Stomach smooth muscle (tissue), 2 donors: ENCODE data around the gene BAD.

Experiments
- H3K27ac ChIP-seq: one replicate; pipeline ENCODE4 v1.7.0; 2013; ENCODE audit warnings: mild to moderate bottlenecking, low read length, inconsistent platforms
- H3K27me3 ChIP-seq, 2 donors: one replicate each; pipeline ENCODE4 v1.7.0; 2013; ENCODE audit warnings: low read length in 2 of 2; ENCODE audit not compliant: insufficient read depth in 2 of 2, control insufficient read depth in 1 of 2
- H3K36me3 ChIP-seq, 2 donors: one replicate each; pipeline ENCODE4 v1.7.0; 2013; ENCODE audit warnings: low read length in 2 of 2; ENCODE audit not compliant: control insufficient read depth in 2 of 2, insufficient read depth in 2 of 2
- H3K4me1 ChIP-seq: one replicate; pipeline ENCODE4 v1.7.0; 2013; ENCODE audit warnings: low read length; ENCODE audit not compliant: control insufficient read depth, insufficient read depth
- H3K4me3 ChIP-seq, 2 donors: one replicate each; pipeline ENCODE4 v1.7.0; 2013; ENCODE audit warnings: low read length in 2 of 2
- H3K9ac ChIP-seq, 2 donors: one replicate each; pipeline ENCODE4 v1.7.0; 2013; ENCODE audit warnings: low read length in 2 of 2, mild to moderate bottlenecking in 1 of 2
- H3K9me3 ChIP-seq, 2 donors: one replicate each; pipeline ENCODE4 v1.7.0; 2013; ENCODE audit warnings: low read length in 2 of 2; ENCODE audit not compliant: control insufficient read depth in 2 of 2
- donor health status: healthy.
- donor health status: Pancreatic carcinoma.

The BAD gene

GRCh38 chr11:64245797-64246620, 38.5 kb downstream of the BAD start:
- H3K4me1 ChIP-seq: peaks cover 52% of the 10 kb centered on the region
- peaks cover 0 to 7% of the 10 kb centered on the region in 2 donors for H3K36me3 ChIP-seq
- peak overlapping the region; percentile 58 for H3K27ac ChIP-seq

GRCh38 chr11:64245401-64245796, 39.1 kb downstream of the BAD start:
- Histone ChIP-seq H3K4me3 (peak overlapping the region; percentile 73 to 81), H3K27ac (peak overlapping the region; percentile 58), H3K9me3 (no peaks in the 10 kb centered on the region), H3K36me3 (peaks cover 0 to 7% of the 10 kb centered on the region in 2 donors), H3K4me1 (peaks cover 50% of the 10 kb centered on the region), H3K27me3 (no peaks in the 10 kb centered on the region), H3K9ac (peak overlapping the region; percentile 42 to 57)

More at GRCh38 chr11:64245797-64246620, 38.5 kb downstream of the BAD start:
- H3K27me3 ChIP-seq: no peaks in the 10 kb centered on the region
- peak overlapping the region; percentile 73 to 81 for H3K4me3 ChIP-seq
- H3K9me3 ChIP-seq: no peaks in the 10 kb centered on the region
- peak overlapping the region; percentile 42 to 57 for H3K9ac ChIP-seq

GRCh38 chr11:64244966-64245365, 39.5 kb downstream of the BAD start:
- no peaks in the 10 kb centered on the region for H3K27me3 ChIP-seq
- peak overlapping the region; percentile 58 for H3K27ac ChIP-seq
- peak overlapping the region in 1 of 2 donors; percentile 57 for H3K9ac ChIP-seq
- H3K9me3 ChIP-seq: no peaks in the 10 kb centered on the region
- peaks cover 54% of the 10 kb centered on the region for H3K4me1 ChIP-seq
- H3K4me3 ChIP-seq: peak overlapping the region; percentile 73 to 81
- peaks cover 0 to 7% of the 10 kb centered on the region in 2 donors for H3K36me3 ChIP-seq

GRCh38 chr11:64244107-64244506, 40.4 kb downstream of the BAD start:
- H3K9me3 ChIP-seq: no peaks in the 10 kb centered on the region
- H3K4me3 ChIP-seq: no peak overlapping the region
- no peak overlapping the region for H3K9ac ChIP-seq
- no peak overlapping the region for H3K27ac ChIP-seq
- H3K36me3 ChIP-seq: peaks cover 0 to 7% of the 10 kb centered on the region in 2 donors
- H3K4me1 ChIP-seq: peaks cover 57% of the 10 kb centered on the region
- H3K27me3 ChIP-seq: no peaks in the 10 kb centered on the region

GRCh38 chr11:64243236-64243854, 41.1 kb downstream of the BAD start:
- H3K27ac ChIP-seq: peak overlapping the region; percentile 18
- H3K27me3 ChIP-seq: no peaks in the 10 kb centered on the region
- peaks cover 0 to 9% of the 10 kb centered on the region in 2 donors for H3K36me3 ChIP-seq
- peak overlapping the region in 1 of 2 donors; percentile 8 for H3K4me3 ChIP-seq
- H3K4me1 ChIP-seq: peaks cover 57% of the 10 kb centered on the region
- H3K9me3 ChIP-seq: no peaks in the 10 kb centered on the region
- no peak overlapping the region for H3K9ac ChIP-seq

- no peaks in the 10 kb centered on the region for H3K9me3 ChIP-seq
- H3K36me3 ChIP-seq: peaks cover 8 to 17% of the 10 kb centered on the region in 2 donors
- H3K4me1 ChIP-seq: peaks cover 46% of the 10 kb centered on the region
- H3K27me3 ChIP-seq: no peaks in the 10 kb centered on the region
- peak overlapping the region; percentile 100 for H3K27ac ChIP-seq
- peak overlapping the region; percentile 75 to 86 for H3K4me3 ChIP-seq
- H3K9ac ChIP-seq: peak overlapping the region; percentile 73 to 74
These were observed 42.7 kb downstream of the BAD start for GRCh38 chr11:64241491-64242374.

GRCh38 chr11:64241241-64241490, 43.3 kb downstream of the BAD start:
- H3K27me3 ChIP-seq: no peaks in the 10 kb centered on the region
- peak overlapping the region; percentile 63 to 86 for H3K4me3 ChIP-seq
- peak overlapping the region; percentile 100 for H3K27ac ChIP-seq
- no peaks in the 10 kb centered on the region for H3K9me3 ChIP-seq
- H3K4me1 ChIP-seq: peaks cover 45% of the 10 kb centered on the region
- H3K9ac ChIP-seq: peak overlapping the region; percentile 80 to 84
- peaks cover 8 to 17% of the 10 kb centered on the region in 2 donors for H3K36me3 ChIP-seq

- Histone ChIP-seq H3K9me3 (no peaks in the 10 kb centered on the region), H3K27me3 (no peaks in the 10 kb centered on the region), H3K4me3 (peak within 1 kb of the TSS; percentile 75 to 86), H3K36me3 (peaks cover 8 to 17% of the 10 kb centered on the region in 2 donors), H3K9ac (peak within 1 kb of the TSS; percentile 84 to 97), H3K27ac (peak within 1 kb of the TSS; percentile 100), H3K4me1 (peaks cover 45% of the 10 kb centered on the region)
These were observed 43.8 kb downstream of the BAD start, which contains the start of gene FKBP2 for GRCh38 chr11:64240435-64241240. Gene FKBP2, plus strand, starts transcription at chr11:64241095. Its CDS starts 1,293 bp downstream, at chr11:64242388.

GRCh38 chr11:64239662-64240434, 44.6 kb downstream of the BAD start:
- Histone ChIP-seq H3K36me3 (peaks cover 8 to 17% of the 10 kb centered on the region in 2 donors), H3K27me3 (no peaks in the 10 kb centered on the region), H3K27ac (peak overlapping the region; percentile 100), H3K9me3 (no peaks in the 10 kb centered on the region), H3K4me1 (peaks cover 45% of the 10 kb centered on the region), H3K4me3 (peak overlapping the region; percentile 67 to 81), H3K9ac (peak overlapping the region; percentile 84 to 97)
